ELF-1 (cell line): ENCODE measurements around the gene MAPT.
A peak's percentile ranks its signal among the peaks of the same experiment; 100 is the strongest.

Source experiments
- DNase-seq: peaks from one replicate; pipeline ENCODE4 v3.0.0-alpha.2; 2016; ENCODE audit warnings: low read depth, low spot score

MAPT gene

GRCh38 chr17:45894022-45894784 lies at the start of gene MAPT:
Gene MAPT (plus strand): TSS chr17:45894554. CDS start chr17:45962338, 67,784 bp downstream.
- DNase-seq, result peak; percentile 96

GRCh38 chr17:45844695-45845375 lies 49.5 kb upstream of the MAPT start, which contains the start of gene SPPL2C:
Gene SPPL2C (plus strand): TSS chr17:45844881. CDS start chr17:45844907, 26 bp downstream.
- no peak for DNase-seq

- no peak for DNase-seq
These were observed 48.8 kb upstream of the MAPT start for GRCh38 chr17:45845376-45846185.

DNA sequence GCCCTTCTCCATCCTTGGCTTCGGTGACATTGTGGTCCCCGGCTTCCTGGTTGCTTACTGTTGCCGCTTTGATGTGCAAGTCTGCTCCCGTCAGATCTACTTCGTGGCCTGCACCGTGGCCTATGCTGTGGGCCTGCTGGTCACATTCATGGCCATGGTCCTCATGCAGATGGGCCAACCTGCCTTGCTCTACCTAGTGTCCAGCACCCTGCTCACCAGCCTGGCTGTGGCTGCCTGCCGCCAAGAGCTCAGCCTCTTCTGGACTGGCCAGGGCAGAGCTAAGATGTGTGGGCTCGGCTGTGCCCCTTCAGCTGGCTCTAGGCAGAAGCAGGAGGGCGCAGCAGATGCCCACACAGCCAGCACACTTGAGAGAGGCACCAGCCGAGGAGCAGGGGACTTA lies 48.1 kb upstream of the MAPT start:
- DNase-seq, result no peak

GRCh38 chr17:45846646-45847045 lies 47.7 kb upstream of the MAPT start:
- no peak for DNase-seq

DNA sequence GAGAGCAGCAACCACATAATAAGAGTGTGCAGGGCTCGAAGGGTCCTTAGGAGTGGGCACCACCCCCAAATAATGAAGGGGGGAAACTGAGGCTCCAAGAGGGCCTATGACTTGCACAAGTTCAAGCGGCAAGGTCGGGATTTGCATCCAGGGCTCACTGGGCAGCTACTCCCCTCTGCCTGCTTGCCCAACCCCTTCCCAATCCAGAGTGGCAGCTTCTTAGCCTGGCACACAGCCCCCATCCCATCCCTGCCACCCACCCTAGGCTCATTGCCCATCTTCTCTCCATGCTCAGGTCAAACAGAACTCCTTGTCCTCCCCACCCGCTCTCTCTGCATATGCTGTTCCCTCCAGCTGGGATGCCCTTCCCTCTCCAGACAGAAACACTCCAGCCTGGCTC lies 47.3 kb upstream of the MAPT start:
- no peak for DNase-seq

GRCh38 chr17:45847747-45848146 lies 46.6 kb upstream of the MAPT start:
- DNase-seq, result no peak

GRCh38 chr17:45848405-45848804 lies 45.9 kb upstream of the MAPT start:
- no peak for DNase-seq

DNA sequence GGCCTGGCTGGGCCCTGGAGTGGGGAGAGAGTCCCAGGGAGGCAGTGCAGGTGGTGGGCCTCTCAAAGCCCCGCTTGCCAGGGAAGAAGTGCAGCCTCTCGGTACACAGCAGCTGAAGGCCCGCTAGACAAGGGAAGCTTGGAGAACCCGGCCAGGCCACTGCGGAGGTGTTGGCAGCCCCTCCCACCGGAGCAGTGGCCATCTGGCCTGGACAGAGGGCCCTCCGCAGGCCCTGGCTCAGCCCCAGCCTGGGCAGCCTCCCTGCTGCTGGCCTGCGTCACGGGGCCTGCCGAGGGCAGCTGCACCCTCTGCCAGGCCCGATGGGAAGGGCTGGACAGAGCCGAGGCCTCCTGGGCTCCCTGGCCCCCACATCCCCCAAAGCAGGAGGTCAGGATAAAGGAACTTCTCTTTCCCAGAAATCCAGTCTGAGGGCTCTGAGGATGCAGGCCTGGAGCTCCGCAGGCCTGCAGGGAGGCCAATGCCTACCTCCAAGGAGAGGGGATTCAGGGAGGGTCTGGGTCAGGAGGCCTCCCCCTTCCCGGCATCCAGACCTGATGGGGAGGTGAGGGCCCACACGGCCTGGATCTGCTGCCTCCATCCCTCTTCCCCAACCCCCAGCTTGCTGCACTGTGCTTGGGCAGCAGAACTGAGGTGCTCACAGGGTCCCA lies 45.4 kb upstream of the MAPT start:
- no peak for DNase-seq

GRCh38 chr17:45849536-45849990 lies 44.8 kb upstream of the MAPT start:
- no peak for DNase-seq

DNA sequence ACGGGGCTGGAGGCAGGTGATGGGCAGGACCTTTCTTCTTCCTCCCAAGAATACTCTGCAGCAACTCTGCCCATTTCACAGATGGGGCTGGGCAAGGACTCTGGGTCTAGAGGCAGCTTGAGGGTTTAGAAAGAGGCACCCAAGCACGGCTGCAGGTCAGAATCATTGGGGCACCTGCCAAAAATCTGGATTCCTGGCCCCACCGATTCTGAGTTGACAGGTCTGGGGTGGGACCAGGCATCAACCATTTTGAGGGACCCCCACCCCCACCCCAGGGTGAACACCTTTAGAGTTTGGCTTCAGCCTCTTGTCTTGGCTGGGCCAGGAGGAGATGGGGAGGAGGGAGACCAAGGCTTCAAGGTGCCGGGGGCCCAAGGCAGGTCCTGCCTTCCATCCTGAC lies 44.3 kb upstream of the MAPT start:
- DNase-seq, result no peak

DNA sequence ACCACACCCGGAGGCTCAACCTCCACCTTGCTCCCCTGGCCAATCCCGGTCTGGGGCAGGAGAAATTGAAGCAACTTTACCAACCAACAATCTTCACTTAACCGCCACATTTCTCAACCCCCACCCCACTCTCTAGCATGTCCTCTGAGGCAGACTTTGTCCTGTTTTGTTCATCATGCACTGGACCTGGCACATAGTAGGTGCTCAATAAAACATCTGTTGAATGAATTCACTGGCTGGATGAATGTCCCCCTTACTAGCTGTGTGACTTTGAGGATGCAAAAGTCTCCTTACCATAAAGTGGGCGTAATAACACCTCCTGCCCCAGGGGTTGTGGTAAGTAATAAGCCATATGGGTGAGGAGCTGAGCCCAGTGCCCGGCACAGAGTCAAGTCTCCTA lies 43.9 kb upstream of the MAPT start:
- DNase-seq, result no peak

DNA sequence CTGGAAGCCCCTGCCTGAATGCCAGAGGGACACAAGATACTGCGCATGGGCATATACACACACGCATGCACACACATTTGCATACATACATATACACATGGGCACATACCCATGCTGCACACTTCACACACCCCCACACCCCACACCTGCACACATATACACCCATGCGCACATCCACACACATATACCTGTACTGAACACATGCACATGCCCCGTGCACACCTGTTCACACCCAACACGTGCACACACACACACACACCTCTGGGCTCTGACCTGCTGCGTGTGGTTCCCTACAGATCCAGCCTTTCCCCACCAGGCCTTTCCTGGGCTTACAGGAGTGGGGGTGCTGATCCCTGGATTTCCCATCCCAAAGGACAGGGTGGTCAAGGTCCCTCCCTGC lies 43.3 kb upstream of the MAPT start:
- DNase-seq, result no peak

GRCh38 chr17:45851464-45851863 lies 42.9 kb upstream of the MAPT start:
- DNase-seq, result no peak

GRCh38 chr17:45851873-45852272 lies 42.5 kb upstream of the MAPT start:
- DNase-seq, result no peak

- peak; percentile 51 for DNase-seq
These were observed 41.6 kb upstream of the MAPT start for GRCh38 chr17:45852535-45853297.

DNA sequence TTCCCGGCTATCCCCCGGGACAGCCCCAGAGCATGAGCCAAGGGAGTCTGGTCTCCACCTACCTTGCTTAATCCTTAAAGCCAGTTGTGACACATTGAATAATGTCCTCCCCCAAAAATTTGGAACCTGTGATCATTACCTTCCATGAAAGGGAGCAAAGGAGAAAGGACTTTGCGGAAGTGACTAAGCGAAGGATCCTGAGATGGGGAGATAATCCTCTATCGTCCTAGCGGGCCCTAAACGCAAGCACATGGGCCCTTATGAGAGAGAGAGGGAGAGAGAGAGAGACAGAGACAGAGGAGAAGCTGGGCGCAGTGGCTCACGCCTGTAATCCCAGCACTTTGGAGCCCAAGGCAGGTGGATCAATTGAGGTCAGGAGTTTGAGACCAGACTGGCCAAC lies 40.1 kb upstream of the MAPT start:
- DNase-seq, result no peak

- DNase-seq, result no peak
These were observed 38.5 kb upstream of the MAPT start for GRCh38 chr17:45855691-45856336.

DNA sequence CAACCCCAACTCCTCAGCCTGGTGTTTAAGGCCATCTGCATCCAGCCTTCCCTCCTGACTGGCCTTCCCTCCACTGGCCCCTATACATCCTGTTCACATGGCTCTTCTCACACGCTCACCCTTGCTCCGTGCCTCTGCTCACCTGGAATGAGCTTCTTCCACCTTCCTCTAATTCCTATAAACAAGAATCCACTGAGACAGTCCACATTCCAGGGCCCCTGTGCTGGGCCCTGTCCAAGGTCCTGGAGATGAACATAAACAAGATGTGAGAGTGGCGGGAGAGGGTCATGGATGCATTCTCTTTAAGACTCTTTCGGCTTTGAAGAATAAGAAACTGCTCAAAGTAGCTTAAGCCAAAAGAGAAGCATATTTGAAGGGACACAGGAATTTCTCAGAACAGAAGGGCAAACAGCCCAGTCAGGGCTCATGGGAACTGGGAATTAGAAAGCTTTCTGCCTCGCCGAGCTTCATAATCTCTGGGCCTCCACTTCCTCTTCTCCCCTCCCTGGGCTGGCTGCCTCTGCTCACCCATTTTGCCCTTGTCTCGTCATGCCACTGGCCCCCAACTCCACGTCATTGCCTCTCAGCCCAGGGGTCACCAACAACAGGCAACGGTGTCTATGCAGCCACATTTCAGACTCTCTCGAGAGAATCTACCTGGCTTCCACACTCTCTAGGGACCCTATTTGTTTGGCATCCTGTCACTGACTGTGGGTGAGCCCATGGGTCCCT lies 36.2 kb upstream of the MAPT start:
- peak; percentile 75 for DNase-seq

DNA sequence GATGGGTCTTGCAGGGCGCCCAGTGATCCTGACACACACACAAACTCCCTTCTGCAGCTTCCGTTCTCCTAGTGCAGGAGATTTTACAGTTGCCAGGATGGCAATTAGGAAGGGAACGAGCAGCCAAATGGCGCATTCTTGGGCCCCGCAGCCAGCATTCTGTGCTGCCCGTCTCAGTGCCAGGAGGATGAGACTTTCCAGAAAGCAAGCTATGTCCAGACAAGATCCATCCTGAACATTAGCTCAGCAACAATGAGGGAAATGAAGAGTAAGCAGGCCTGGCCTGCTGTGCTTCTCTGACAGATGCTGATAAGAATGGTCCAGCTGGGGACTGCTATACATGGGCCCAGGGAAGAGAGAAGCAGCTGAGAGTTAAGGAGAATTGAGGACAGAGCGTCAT lies 33.2 kb upstream of the MAPT start:
- no peak for DNase-seq
